ENCODE measurements around the gene PROSER2. TPM values are rescaled to one million over a fixed set of nuclear protein-coding genes. Genes with fewer than 3 reads are reported as not detected.

The PROSER2 gene
- total and polyA plus RNA-seq, 10 donors, result 1.6 to 15.4 (median 6.1) TPM

GRCh38 chr10:11881477-11882417 lies 58.6 kb downstream of the PROSER2 start:
- H3K27me3 ChIP-seq (replicated peaks in 1 of 7), result no peaks in the 10 kb centered on the region
- H3K27ac ChIP-seq, result no peak overlapping the region
- no peaks in the 10 kb centered on the region for H3K9me3 ChIP-seq
- WGBS, 5 donors, result 74 to 84% (median 81%) methylated on average over 21 of the region's 21 CpGs
- no peak overlapping the region for H3K4me3 ChIP-seq
- no peak for DNase-seq
- intact Hi-C loops (cut with DNase I; ENCODE audit: low total_unique reads), result no loop called here
- TF ChIP-seq CTCF (IDR thresholded peaks at IDR 0.05 in 8 of 11, conservative IDR thresholded peaks at IDR 0.05 in 3 of 11), result no peak
- peak in 1 of 3 donors; percentile 15 for TF ChIP-seq POLR2AphosphoS5 (IDR thresholded peaks at IDR 0.05)
- TF ChIP-seq POLR2A (IDR thresholded peaks at IDR 0.05), result no peak
- H3K36me3 ChIP-seq, result no peaks in the 10 kb centered on the region
- H3K4me1 ChIP-seq, result peaks cover 0 to 10% (median 0%) of the 10 kb centered on the region in 6 donors

GRCh38 chr10:11882646-11883375 lies 59.7 kb downstream of the PROSER2 start:
- H3K27me3 ChIP-seq (replicated peaks in 1 of 7), result no peaks in the 10 kb centered on the region
- H3K4me3 ChIP-seq, result no peak overlapping the region
- H3K36me3 ChIP-seq, result no peaks in the 10 kb centered on the region
- no peak for DNase-seq
- H3K27ac ChIP-seq, result no peak overlapping the region
- TF ChIP-seq CTCF (IDR thresholded peaks at IDR 0.05 in 8 of 11, conservative IDR thresholded peaks at IDR 0.05 in 3 of 11), result no peak
- TF ChIP-seq POLR2A (IDR thresholded peaks at IDR 0.05), result no peak
- no peak for TF ChIP-seq POLR2AphosphoS5 (IDR thresholded peaks at IDR 0.05)
- intact Hi-C loops (cut with DNase I; ENCODE audit: low total_unique reads), result no loop called here
- no peaks in the 10 kb centered on the region for H3K9me3 ChIP-seq
- peaks cover 0 to 5% (median 0%) of the 10 kb centered on the region in 6 donors for H3K4me1 ChIP-seq
- 70 to 90% (median 82%) methylated on average over 14 of the region's 14 CpGs for WGBS, 5 donors

GRCh38 chr10:11884706-11885423 lies 61.7 kb downstream of the PROSER2 start:
- H3K9me3 ChIP-seq, result no peaks in the 10 kb centered on the region
- no peaks in the 10 kb centered on the region for H3K27me3 ChIP-seq (replicated peaks in 1 of 7)
- WGBS, 5 donors, result 76 to 90% (median 79%) methylated on average over 6 to 7 of the region's 7 CpGs
- intact Hi-C loops (cut with DNase I; ENCODE audit: low total_unique reads), result no loop called here
- no peak overlapping the region for H3K27ac ChIP-seq
- peaks cover 0 to 5% (median 0%) of the 10 kb centered on the region in 6 donors for H3K4me1 ChIP-seq
- no peaks in the 10 kb centered on the region for H3K36me3 ChIP-seq
- H3K4me3 ChIP-seq, result no peak overlapping the region
- no peak for DNase-seq
- TF ChIP-seq POLR2AphosphoS5 (IDR thresholded peaks at IDR 0.05) (no peak), CTCF (IDR thresholded peaks at IDR 0.05 in 8 of 11, conservative IDR thresholded peaks at IDR 0.05 in 3 of 11) (no peak)

Measured in spleen (tissue), 11 donors.